Heart left ventricle (tissue), 16 donors: ENCODE results near the gene RAD51B. TPM values are rescaled to one million over a fixed set of nuclear protein-coding genes. Genes with fewer than 3 reads are reported as not detected.

Experiments
- ATAC-seq, 4 donors: fragments of 200-7000 bp; cut with Tn5 transposase; one replicate each; pipeline ENCODE4 v1.9.1; 2020 to 2022; ENCODE audit warnings: moderate library complexity in 4 of 4, mild to moderate bottlenecking in 3 of 4, moderate number of reproducible peaks in 1 of 4
- DNase-seq, 5 donors: peaks; one replicate each; pipeline ENCODE4 v3.0.0-alpha.2; 2020
- H3K27ac ChIP-seq, 12 donors: fragments of 200-600 bp; sonication (generic) in 4 of 12; one replicate each; pipeline versions ENCODE4 v1.5.0 to v1.8.0; 2016 to 2022; ENCODE audit warnings: mild to moderate bottlenecking in 2 of 12
- H3K27me3 ChIP-seq, 9 donors: fragments of 200-600 bp; sonication (generic) in 2 of 9; one replicate each; pipeline versions ENCODE4 v1.5.1 to v1.8.0; 2016 to 2022; ENCODE audit warnings: mild to moderate bottlenecking in 3 of 9
- H3K36me3 ChIP-seq, 9 donors: fragments of 200-600 bp; sonication (generic) in 2 of 9; one replicate each; pipeline versions ENCODE4 v1.5.0 to v1.8.0; 2018 to 2022; ENCODE audit warnings: mild to moderate bottlenecking in 2 of 9
- H3K4me1 ChIP-seq, 12 donors: fragments of 200-600 bp; sonication (generic) in 4 of 12; one replicate each; pipeline versions ENCODE4 v1.5.0 to v1.8.0; 2016 to 2022; ENCODE audit warnings: mild to moderate bottlenecking in 3 of 12
- H3K4me3 ChIP-seq, 12 donors: fragments of 200-600 bp; sonication (generic) in 4 of 12; one replicate each; pipeline versions ENCODE4 v1.5.0 to v1.8.0; 2017 to 2022; ENCODE audit warnings: mild to moderate bottlenecking in 9 of 12, moderate library complexity in 4 of 12
- H3K9me3 ChIP-seq, 12 donors: fragments of 200-600 bp; sonication (generic) in 4 of 12; one replicate each; pipeline versions ENCODE4 v1.5.0 to v1.8.0; 2016 to 2022; ENCODE audit warnings: mild to moderate bottlenecking in 1 of 12
- POLR2A ChIP-seq, 2 donors: fragments of 450-650 bp; IDR thresholded peaks; one replicate each; pipeline ENCODE4 v1.6.1; 2017; ENCODE audit warnings: antibody characterized with exemption in 2 of 2, mild to moderate bottlenecking in 2 of 2, moderate library complexity in 2 of 2
- WGBS, 4 donors: extraction: QIAGEN DNeasy Blood & Tissue Kit in 2 of 4; methylation state at CpG; one replicate each; pipeline versions ENCODE4 v1.1.5 to v1.1.7; 2013 to 2018; 5-methylcytosine and 5-hydroxymethylcytosine counted together
- intact Hi-C, 10 donors: fragments of 100-400 bp; cut with DNase I; formaldehyde crosslinking; loops; one replicate each; pipeline versions ENCODE4 v1.11.1 to v1.14.2; 2022
- polyA plus RNA-seq, 2 donors: library from polyadenylated mRNA; stranded (reverse); fragments of 200-250 nt; gene quantifications; one replicate each; pipeline ENCODE4 v1.2.3, GENCODE V29; 2013
- total RNA-seq, 9 donors: library from RNA; depleted of rRNA in 2 of 9; stranded (reverse); fragments of >200 nt in 2 of 9; fragmentation: NEBNext Ultra II Directional in 3 of 9; extraction: Animal tissue kit (Norgen Biotek cat#: 25700) in 3 of 9; gene quantifications; one replicate each; pipeline versions ENCODE4 v1.1.0 to v1.2.4, GENCODE V29; 2016 to 2023
- TF ChIP-seq, protein P1 (sequence below), 12 donors: fragments of 200-600 bp; sonication (generic) in 4 of 12; IDR thresholded peaks; one replicate each; pipeline versions ENCODE4 v1.5.0 to v1.8.0; 2018 to 2022; ENCODE audit warnings: antibody characterized with exemption in 12 of 12, mild to moderate bottlenecking in 5 of 12
- donor health status: ischemic (EF 13 %, LVEDD 7.1; RV severe dilation, severe dysfunction).
- donor health status: healthy with polysubstance abuse.
- donor health status: DM: no; HTN: yes; CAD: no.
- donor health status: DM: no; HTN: no; CAD: no.
- donor health status: ischemic (EF 25% LVEDD 6.9; RV normal size, moderate dysfunction).
- donor health status: ischemic (EF 25% LVEDD 5.7; RV mildly dilated, moderate dysfunction).
- donor health status: healthy.
- donor health status: DM: yes; HTN: yes; CAD: no.
- donor health status: ischemic (EF 35%, LVEDD 5.7; RV mildly dilated, moderate dysfunction).
- donor health status: nonischemic (EF 11% LVEDD 7.7; RV severe dilation, severe dysfunction).
- donor health status: DM: yes; HTN: yes; CAD: no.
- donor health status: PGD.
- donor health status: ischemic (EF 29% LVEDD 5.4; RV normal size, mild dysfunction).
- donor health status: nonischemic (EF 23%, LVEDD 6.1; RV moderate dilation, normal function).

The RAD51B gene
- total and polyA plus RNA-seq, 11 donors, result 1.3 to 11.3 (median 3.2) TPM

DNA sequence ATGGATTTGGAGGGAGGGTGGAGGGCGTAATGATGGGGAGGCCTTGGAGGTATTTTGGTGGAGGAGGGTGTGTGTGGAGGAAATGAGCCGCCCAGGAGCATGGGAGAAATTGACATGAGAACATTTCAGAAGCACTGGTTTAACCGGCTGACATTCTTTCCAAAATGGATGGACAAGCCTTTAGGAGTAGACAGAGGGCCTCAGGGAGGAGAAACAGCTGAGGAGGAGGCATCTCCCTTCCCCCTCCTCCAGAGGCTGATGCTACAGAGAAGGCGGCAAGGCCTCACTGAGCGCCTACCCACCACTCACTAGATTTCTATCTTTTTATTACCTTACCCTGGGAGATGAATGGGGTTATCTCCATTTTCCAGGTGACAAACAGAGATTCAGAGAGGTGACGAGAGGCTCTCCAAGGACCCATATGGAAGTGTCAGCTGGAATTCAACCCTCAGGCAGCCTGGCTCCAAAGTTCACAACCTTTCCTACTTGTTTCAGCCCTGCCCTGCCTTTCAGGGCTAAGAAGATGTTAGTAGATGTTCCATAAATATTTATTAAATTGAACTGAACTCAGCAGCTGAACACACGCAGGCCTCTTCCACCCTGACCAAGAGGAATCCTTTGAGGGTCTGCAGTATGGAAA, 683.7 kb downstream of the RAD51B start:
- Histone ChIP-seq H3K4me3 (no peak overlapping the region), H3K4me1 (peaks cover 0 to 34% (median 15%) of the 10 kb centered on the region in 12 donors), H3K9me3 (no peaks in the 10 kb centered on the region), H3K27ac (no peak overlapping the region), H3K36me3 (no peaks in the 10 kb centered on the region), H3K27me3 (no peaks in the 10 kb centered on the region)
- ATAC-seq (no peak), DNase-seq (no peak)
- TF ChIP-seq, protein P1, sequence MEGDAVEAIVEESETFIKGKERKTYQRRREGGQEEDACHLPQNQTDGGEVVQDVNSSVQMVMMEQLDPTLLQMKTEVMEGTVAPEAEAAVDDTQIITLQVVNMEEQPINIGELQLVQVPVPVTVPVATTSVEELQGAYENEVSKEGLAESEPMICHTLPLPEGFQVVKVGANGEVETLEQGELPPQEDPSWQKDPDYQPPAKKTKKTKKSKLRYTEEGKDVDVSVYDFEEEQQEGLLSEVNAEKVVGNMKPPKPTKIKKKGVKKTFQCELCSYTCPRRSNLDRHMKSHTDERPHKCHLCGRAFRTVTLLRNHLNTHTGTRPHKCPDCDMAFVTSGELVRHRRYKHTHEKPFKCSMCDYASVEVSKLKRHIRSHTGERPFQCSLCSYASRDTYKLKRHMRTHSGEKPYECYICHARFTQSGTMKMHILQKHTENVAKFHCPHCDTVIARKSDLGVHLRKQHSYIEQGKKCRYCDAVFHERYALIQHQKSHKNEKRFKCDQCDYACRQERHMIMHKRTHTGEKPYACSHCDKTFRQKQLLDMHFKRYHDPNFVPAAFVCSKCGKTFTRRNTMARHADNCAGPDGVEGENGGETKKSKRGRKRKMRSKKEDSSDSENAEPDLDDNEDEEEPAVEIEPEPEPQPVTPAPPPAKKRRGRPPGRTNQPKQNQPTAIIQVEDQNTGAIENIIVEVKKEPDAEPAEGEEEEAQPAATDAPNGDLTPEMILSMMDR (IDR thresholded peaks at IDR 0.05), result no peak
- no peak for TF ChIP-seq POLR2A (IDR thresholded peaks at IDR 0.05)
- intact Hi-C loops, result loop anchor here in 1 of 10 donors (10.0 kb wide), 1 partner anchor 249 kb away; no protein-coding TSS in a partner anchor
- WGBS, 4 donors, result 95 to 99% (median 96%) methylated on average over 7 of the region's 7 CpGs

DNA sequence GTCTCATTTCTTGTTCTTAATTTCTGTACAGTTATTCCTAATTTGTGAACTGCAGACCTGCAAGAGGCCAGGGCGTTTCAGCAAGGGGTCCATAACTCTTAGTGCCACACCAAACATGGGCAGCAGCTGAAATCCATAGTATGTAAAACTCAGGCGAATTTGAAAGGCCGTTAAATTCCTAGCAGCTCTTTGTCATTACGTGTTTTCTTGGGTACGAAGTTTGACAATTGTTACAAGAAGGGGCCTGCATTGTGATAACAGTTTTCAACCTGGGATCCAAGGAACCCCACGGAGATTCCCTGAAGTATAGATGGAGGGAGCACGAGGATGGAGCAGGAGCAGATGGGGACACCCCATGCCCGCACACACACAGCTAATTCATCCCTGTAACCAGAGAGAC, 685.3 kb downstream of the RAD51B start:
- no peak for DNase-seq
- TF ChIP-seq POLR2A (IDR thresholded peaks at IDR 0.05), result no peak
- TF ChIP-seq, protein P1 (IDR thresholded peaks at IDR 0.05), result no peak
- Histone ChIP-seq H3K27ac (no peak overlapping the region), H3K36me3 (no peaks in the 10 kb centered on the region), H3K4me1 (peaks cover 0 to 39% (median 21%) of the 10 kb centered on the region in 12 donors), H3K4me3 (no peak overlapping the region), H3K27me3 (no peaks in the 10 kb centered on the region), H3K9me3 (no peaks in the 10 kb centered on the region)
- WGBS, 4 donors, result 90 to 98% (median 92%) methylated on average over 8 of the region's 8 CpGs
- no peak for ATAC-seq
- intact Hi-C loops, result loop anchor here in 1 of 10 donors (10.0 kb wide), 1 partner anchor 250 kb away; no protein-coding TSS in a partner anchor

DNA sequence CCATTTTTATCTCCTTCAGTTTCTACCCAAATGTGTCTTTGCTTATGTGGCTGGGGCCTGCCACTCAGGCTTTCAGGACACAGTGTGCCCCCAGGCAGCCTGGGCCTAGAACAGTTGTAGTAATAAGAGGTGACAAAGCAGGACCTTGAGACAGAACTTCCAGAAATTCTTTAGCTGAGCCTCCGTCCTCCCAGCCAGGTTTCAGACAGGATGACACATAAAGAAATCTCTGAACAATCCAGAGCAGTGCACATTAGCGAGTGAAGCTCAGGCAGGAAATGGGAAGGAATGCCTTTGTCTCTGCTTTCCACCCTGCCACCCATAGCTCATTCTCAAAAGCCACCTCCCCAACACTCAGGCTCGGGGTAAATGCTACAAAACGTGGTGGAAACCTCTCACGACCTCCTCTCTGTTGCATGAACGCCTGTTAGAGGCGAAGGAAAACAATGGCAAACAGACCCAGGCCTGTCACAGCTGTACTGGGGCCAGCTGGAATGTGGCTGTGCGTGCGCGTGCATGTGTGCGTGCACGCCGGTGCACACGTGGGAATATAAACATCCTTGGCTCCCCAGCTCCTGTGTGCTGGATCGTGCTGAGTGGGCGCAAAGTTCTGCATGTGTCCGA, 686.6 kb downstream of the RAD51B start:
- H3K4me3 ChIP-seq, result no peak overlapping the region
- 50 to 64% (median 56%) methylated on average over 13 to 17 of the region's 17 CpGs for WGBS, 4 donors
- H3K4me1 ChIP-seq, result peaks cover 0 to 44% (median 31%) of the 10 kb centered on the region in 12 donors
- H3K27me3 ChIP-seq, result no peaks in the 10 kb centered on the region
- DNase-seq, result peak in 2 of 5 donors; percentile 28 to 55
- peak overlapping the region in 9 of 12 donors; percentile 4 to 62 (median 29) for H3K27ac ChIP-seq
- intact Hi-C loops, result loop anchor here in 1 of 10 donors (10.0 kb wide), 1 partner anchor 251 kb away; no protein-coding TSS in a partner anchor
- no peaks in the 10 kb centered on the region for H3K36me3 ChIP-seq
- H3K9me3 ChIP-seq, result no peaks in the 10 kb centered on the region
- ATAC-seq, result peak in 2 of 4 donors; percentile 18 to 50
- TF ChIP-seq POLR2A (IDR thresholded peaks at IDR 0.05), result no peak
- TF ChIP-seq, protein P1 (IDR thresholded peaks at IDR 0.05), result no peak
